CD4-positive, alpha-beta memory T cell (primary cell): ENCODE data around the gene ARHGAP22. TPM values are rescaled to one million over a fixed set of nuclear protein-coding genes. Genes with fewer than 3 reads are reported as not detected.
A peak's percentile ranks its signal among the peaks of the same experiment; 100 is the strongest.

ENCODE experiments used
- CTCF ChIA-PET: fragments of 350-600 bp; sonication (Branson Sonifier 250); formaldehyde crosslinking; loops from one replicate; lab custom pipeline; 2021; ENCODE audit warnings: inconsistent platforms; ENCODE audit not compliant: partially characterized antibody; lab: Charles Lee
- POLR2A ChIA-PET: fragments of 350-600 bp; sonication (Branson Sonifier 250); formaldehyde crosslinking; loops from one replicate; lab custom pipeline; 2021; ENCODE audit not compliant: partially characterized antibody; lab: Charles Lee
- DNase-seq, 5 donors: peaks; one replicate each; pipeline versions ENCODE4 v3.0.0 to v3.0.0-alpha.2; 2020 to 2022; ENCODE audit warnings: mixed read lengths in 1 of 5
- H3K27ac ChIP-seq: one replicate; pipeline ENCODE4 v1.7.0; 2013; ENCODE audit warnings: low read depth, low read length
- H3K27me3 ChIP-seq: 2 replicates; pipeline ENCODE4 v1.7.0; 2013; ENCODE audit warnings: mild to moderate bottlenecking, low read length, moderate library complexity; ENCODE audit not compliant: insufficient read depth
- H3K36me3 ChIP-seq: 2 replicates; pipeline ENCODE4 v1.7.0; 2013; ENCODE audit warnings: mild to moderate bottlenecking, low read length, moderate library complexity; ENCODE audit not compliant: insufficient read depth
- H3K4me1 ChIP-seq: 2 replicates; pipeline ENCODE4 v1.7.0; 2013; ENCODE audit warnings: mild to moderate bottlenecking, low read length, moderate library complexity; ENCODE audit not compliant: insufficient read depth
- H3K4me3 ChIP-seq, 2 donors: one replicate each; pipeline ENCODE4 v1.7.0; 2013; ENCODE audit warnings: low read length in 2 of 2, mild to moderate bottlenecking in 1 of 2
- H3K9me3 ChIP-seq, 2 donors: one replicate each; pipeline ENCODE4 v1.7.0; 2013; ENCODE audit warnings: low read length in 2 of 2, control low read depth in 1 of 2; ENCODE audit not compliant: control insufficient read depth in 1 of 2
- H3K27ac Mint-ChIP-seq, 7 donors: one replicate each; pipeline ENCODE4 v1.8.0; 2020 to 2021; ENCODE audit warnings: mixed read lengths in 7 of 7, mild to moderate bottlenecking in 6 of 7, inconsistent platforms in 3 of 7, moderate library complexity in 3 of 7
- H3K27me3 Mint-ChIP-seq, 2 donors: one replicate each; pipeline ENCODE4 v1.8.0; 2020 to 2021; ENCODE audit warnings: mixed read lengths in 2 of 2
- H3K36me3 Mint-ChIP-seq, 2 donors: one replicate each; pipeline ENCODE4 v1.8.0; 2020 to 2021; ENCODE audit warnings: mixed read lengths in 2 of 2, inconsistent platforms in 1 of 2, mild to moderate bottlenecking in 1 of 2
- H3K4me1 Mint-ChIP-seq, 4 donors: one replicate each; pipeline ENCODE4 v1.8.0; 2020 to 2021; ENCODE audit warnings: mixed read lengths in 4 of 4, mild to moderate bottlenecking in 1 of 4
- H3K4me3 Mint-ChIP-seq, 8 donors: one replicate each; pipeline ENCODE4 v1.8.0; 2020 to 2021; ENCODE audit warnings: mixed read lengths in 8 of 8, mild to moderate bottlenecking in 7 of 8, moderate library complexity in 6 of 8, inconsistent platforms in 3 of 8
- H3K9me3 Mint-ChIP-seq, 8 donors: one replicate each; pipeline ENCODE4 v1.8.0; 2020 to 2021; ENCODE audit warnings: mixed read lengths in 8 of 8, mild to moderate bottlenecking in 5 of 8, inconsistent platforms in 3 of 8, moderate library complexity in 1 of 8
- intact Hi-C: fragments of 100-400 bp; cut with micrococcal nuclease; formaldehyde crosslinking; loops from one replicate; pipeline ENCODE4 v1.15.1; 2023
- polyA plus RNA-seq, 2 donors: library from polyadenylated mRNA; unstranded; fragments of 300-500 nt; fragmentation: Illumina TruSeq; gene quantifications; one replicate each; pipeline ENCODE4 v1.2.3, GENCODE V29; 2021
- total RNA-seq, 2 experiments: library from RNA; stranded (reverse); gene quantifications; one replicate each; pipeline ENCODE4 v1.2.3, GENCODE V29; 2021

Gene ARHGAP22
- total and polyA plus RNA-seq, 4 experiments from 2014 or later = 0.20 to 0.83 TPM; not detected in 2

DNA sequence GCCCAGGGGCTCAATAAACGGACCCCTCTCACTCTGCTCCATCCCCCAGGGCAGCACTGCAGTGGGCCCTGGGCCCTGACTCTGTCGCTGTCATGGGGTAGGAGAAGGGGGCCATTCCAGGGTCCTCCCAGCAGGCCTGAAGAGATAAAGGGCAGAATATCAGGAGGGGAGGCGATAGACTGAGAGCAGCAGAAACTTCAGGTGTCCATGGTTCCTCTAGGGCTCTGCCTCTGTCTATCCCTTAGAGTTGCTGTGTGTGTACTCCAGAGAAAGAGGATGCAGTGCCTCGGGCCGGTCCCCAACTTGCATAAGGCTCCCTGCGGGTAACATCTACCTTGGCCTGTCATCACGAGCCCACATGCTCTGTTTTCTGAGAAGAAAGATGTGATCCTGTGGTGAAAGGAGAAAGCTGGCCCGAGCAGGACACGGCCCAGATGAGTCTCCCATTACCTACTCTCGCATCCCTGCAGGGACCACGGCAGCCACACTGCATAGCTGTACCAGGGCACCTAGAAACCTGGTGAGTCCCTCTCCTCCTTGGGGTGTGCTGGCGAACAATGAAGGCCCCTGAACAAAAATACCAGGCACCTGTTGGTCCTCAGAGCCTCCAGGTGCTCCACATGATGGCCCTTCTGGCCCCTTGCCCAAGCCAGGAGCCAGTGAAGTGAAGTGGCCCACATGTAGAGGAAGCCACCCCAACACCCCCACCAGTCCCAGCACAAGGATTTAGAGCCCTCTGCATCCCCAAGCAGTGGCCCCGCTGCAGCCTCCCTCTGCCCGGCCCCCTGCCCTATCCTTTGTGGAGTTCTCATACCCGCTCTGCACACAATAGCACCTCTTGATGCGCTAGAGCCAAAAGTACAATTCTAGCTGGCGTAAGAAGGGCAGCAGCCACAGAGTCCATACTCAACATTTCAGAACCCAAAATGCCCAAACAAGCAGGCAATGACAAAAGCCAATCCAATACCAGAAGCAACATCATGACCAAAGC lies 106.8 kb downstream of the ARHGAP22 start:
- ChIA-PET POLR2A (no interaction called here), CTCF (no interaction called here)
- no peak overlapping the region for H3K4me3 Mint-ChIP-seq
- no peaks in the 10 kb centered on the region for H3K9me3 ChIP-seq
- no peak overlapping the region for H3K4me3 ChIP-seq
- peaks cover 11 to 18% of the 10 kb centered on the region in 2 donors for H3K27me3 Mint-ChIP-seq
- H3K9me3 Mint-ChIP-seq = no peaks in the 10 kb centered on the region
- no peak overlapping the region for H3K27ac Mint-ChIP-seq
- no peaks in the 10 kb centered on the region for H3K27me3 ChIP-seq
- H3K36me3 Mint-ChIP-seq = no peaks in the 10 kb centered on the region
- peaks cover 5 to 15% (median 8%) of the 10 kb centered on the region in 4 donors for H3K4me1 Mint-ChIP-seq
- no peak overlapping the region for H3K27ac ChIP-seq
- DNase-seq = no peak
- H3K36me3 ChIP-seq = no peaks in the 10 kb centered on the region
- intact Hi-C loops = no loop called here
- no peaks in the 10 kb centered on the region for H3K4me1 ChIP-seq

DNA sequence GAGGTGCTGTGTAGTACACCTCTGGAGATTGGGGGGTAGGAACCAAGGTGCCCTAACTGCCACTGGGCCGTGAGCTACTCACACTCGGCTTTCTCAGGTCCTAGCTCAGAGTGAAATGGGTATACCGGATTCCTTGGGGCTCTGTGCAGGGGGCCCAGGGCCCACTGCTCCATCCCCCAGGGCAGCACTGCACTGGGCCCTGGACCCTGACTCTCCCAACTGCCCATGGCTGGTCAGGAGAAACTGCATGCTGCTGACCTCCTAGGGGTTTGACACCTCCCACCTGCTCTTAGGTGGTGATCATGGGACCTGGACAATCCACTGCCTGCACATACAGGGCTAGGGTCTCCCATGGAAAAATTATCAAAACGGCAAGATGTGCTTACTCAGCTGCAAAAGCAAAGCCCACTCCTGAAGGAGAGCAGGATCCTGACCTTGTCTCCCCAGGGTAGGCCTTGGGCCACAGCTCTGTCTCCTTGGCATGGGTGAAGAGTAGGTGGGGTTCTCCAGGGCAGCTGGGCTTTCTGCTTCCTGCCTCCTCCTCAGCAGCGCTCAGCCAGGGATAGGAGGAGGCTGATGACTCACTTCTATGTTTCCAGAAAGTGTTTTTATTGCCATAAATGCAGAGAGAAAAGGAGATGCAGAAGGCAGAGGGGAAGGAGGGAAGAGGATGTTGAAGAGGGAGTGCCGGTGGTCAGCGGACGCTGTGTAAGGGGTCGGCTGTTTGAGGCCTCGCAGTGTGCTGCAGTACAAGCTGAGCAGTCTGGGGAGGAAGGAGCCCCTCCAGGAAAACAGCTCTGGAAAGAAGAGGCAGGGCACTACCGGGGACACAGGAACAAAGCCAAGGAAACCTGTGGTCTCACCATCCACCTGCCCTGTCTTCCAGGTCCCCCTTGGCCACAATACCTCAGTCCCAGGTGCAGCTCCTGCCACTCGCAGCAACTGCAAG lies 107.8 kb downstream of the ARHGAP22 start:
- Histone ChIP-seq H3K4me3 (no peak overlapping the region), H3K36me3 (no peaks in the 10 kb centered on the region), H3K9me3 (no peaks in the 10 kb centered on the region), H3K27me3 (no peaks in the 10 kb centered on the region), H3K4me1 (no peaks in the 10 kb centered on the region), H3K27ac (no peak overlapping the region)
- ChIA-PET CTCF (no interaction called here), POLR2A (no interaction called here)
- Mint-ChIP-seq H3K4me1 (peaks cover 5 to 15% (median 8%) of the 10 kb centered on the region in 4 donors), H3K4me3 (no peak overlapping the region), H3K9me3 (no peaks in the 10 kb centered on the region), H3K36me3 (no peaks in the 10 kb centered on the region), H3K27ac (no peak overlapping the region), H3K27me3 (peaks cover 11 to 18% of the 10 kb centered on the region in 2 donors)
- intact Hi-C loops = no loop called here
- no peak for DNase-seq

DNA sequence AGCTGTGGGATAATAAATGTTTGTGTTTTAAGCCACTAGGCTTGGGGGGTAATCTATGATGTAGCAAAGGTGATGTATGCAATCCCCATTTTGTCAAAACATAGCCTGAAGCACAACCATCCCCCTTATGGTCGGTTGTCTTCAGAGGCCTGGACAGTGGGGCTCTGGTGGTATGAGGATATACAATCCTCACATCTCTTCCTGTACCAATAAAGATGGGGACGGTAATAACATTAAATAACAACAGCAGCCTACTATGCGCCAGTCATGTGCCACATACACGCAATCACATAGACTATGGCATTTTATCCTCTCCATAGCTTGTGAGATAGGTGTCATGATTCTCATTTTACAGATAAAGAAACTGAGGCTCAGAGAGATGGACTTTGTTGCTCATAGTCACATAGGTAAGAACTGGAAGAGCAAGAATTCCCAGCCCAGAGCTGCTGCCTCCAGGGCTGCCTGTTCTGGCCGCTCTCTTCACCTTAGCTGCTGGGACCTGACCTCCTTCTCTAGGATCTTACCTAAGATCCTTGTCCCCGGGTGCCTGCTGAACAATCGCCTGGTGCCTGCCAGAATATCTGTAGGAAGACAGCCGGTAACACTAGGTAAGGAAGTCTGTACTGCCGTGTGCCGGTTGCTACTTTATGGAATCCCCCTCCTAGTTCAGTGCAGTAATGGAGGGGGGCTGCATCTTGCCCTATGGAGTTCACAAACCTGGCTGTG lies 108.6 kb downstream of the ARHGAP22 start:
- ChIA-PET POLR2A (no interaction called here), CTCF (no interaction called here)
- peaks cover 0 to under 1% (median 0%) of the 10 kb centered on the region in 8 donors for H3K9me3 Mint-ChIP-seq
- Histone ChIP-seq H3K27ac (no peak overlapping the region), H3K36me3 (no peaks in the 10 kb centered on the region), H3K4me1 (no peaks in the 10 kb centered on the region), H3K9me3 (no peaks in the 10 kb centered on the region), H3K4me3 (no peak overlapping the region), H3K27me3 (no peaks in the 10 kb centered on the region)
- H3K27ac Mint-ChIP-seq = no peak overlapping the region
- DNase-seq = no peak
- H3K27me3 Mint-ChIP-seq = peaks cover 11 to 18% of the 10 kb centered on the region in 2 donors
- peaks cover 5 to 15% (median 8%) of the 10 kb centered on the region in 4 donors for H3K4me1 Mint-ChIP-seq
- no peak overlapping the region for H3K4me3 Mint-ChIP-seq
- intact Hi-C loops = no loop called here
- H3K36me3 Mint-ChIP-seq = no peaks in the 10 kb centered on the region

- Mint-ChIP-seq H3K27me3 (peaks cover 15 to 18% of the 10 kb centered on the region in 2 donors), H3K27ac (no peak overlapping the region), H3K36me3 (no peaks in the 10 kb centered on the region), H3K4me3 (no peak overlapping the region), H3K9me3 (peaks cover 0 to 2% (median 0%) of the 10 kb centered on the region in 8 donors), H3K4me1 (peaks cover 5 to 15% (median 8%) of the 10 kb centered on the region in 4 donors)
- no peaks in the 10 kb centered on the region for H3K36me3 ChIP-seq
- H3K27me3 ChIP-seq = no peaks in the 10 kb centered on the region
- intact Hi-C loops = no loop called here
- H3K4me3 ChIP-seq = no peak overlapping the region
- ChIA-PET CTCF (interaction anchor here (0.9 kb wide), 1 partner anchor 14 kb away, joined by 3 read pairs; no protein-coding TSS in a partner anchor), POLR2A (no interaction called here)
- DNase-seq = no peak
- no peaks in the 10 kb centered on the region for H3K9me3 ChIP-seq
- no peak overlapping the region for H3K27ac ChIP-seq
- H3K4me1 ChIP-seq = no peaks in the 10 kb centered on the region
These were observed 109.4 kb downstream of the ARHGAP22 start for GRCh38 chr10:48495282-48496045.

DNA sequence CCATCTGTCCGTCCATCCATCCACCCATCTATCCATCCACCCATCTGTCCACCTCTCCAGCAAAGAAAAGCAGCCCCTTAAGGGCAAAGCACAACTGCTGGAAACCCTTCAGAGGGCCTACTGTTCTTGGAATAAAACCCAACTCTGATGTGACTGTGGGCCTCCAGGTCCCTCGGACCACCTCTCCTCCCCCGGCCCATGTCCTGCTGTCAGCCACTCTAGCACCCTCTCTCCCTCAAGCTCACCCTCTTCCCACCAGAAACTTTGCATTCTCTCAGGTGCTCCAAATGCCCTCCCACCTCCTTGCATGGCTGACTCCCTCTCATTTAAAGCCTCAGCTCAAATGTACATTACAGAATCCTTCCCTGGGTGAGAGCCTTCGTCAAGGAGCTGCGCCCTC lies 110.3 kb downstream of the ARHGAP22 start:
- Histone ChIP-seq H3K9me3 (no peaks in the 10 kb centered on the region), H3K36me3 (no peaks in the 10 kb centered on the region), H3K4me3 (no peak overlapping the region), H3K4me1 (no peaks in the 10 kb centered on the region), H3K27me3 (no peaks in the 10 kb centered on the region), H3K27ac (no peak overlapping the region)
- ChIA-PET CTCF (interaction anchor here (0.9 kb wide), 1 partner anchor 15 kb away, joined by 3 read pairs; no protein-coding TSS in a partner anchor), POLR2A (no interaction called here)
- peaks cover 17 to 18% of the 10 kb centered on the region in 2 donors for H3K27me3 Mint-ChIP-seq
- peaks cover 5 to 15% (median 8%) of the 10 kb centered on the region in 4 donors for H3K4me1 Mint-ChIP-seq
- no peak for DNase-seq
- peak overlapping the region in 1 of 7 donors; percentile 0 for H3K27ac Mint-ChIP-seq
- peaks cover 0 to 2% (median 0%) of the 10 kb centered on the region in 8 donors for H3K9me3 Mint-ChIP-seq
- intact Hi-C loops = no loop called here
- H3K4me3 Mint-ChIP-seq = peak overlapping the region in 2 of 8 donors; percentile 1 to 11
- H3K36me3 Mint-ChIP-seq = no peaks in the 10 kb centered on the region

DNA sequence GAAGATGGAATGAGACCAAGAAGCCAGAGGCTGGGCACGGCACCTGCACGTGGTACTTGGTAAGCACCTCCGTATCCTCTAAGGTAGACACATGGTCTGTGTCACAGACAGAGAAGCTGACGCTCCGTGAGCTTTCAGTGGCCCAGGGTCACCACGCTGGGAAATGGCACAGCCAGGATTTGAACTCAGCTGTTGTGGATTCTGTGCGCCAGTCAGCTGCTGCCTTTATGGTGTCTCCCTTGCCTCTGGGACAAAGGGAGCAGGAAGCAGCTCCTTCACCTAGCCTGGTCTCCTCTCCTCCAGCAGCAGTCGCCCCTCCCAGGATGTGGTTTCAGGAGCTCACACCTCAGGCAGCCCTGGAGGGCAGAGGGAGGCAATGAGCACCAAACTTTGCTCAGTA lies 110.8 kb downstream of the ARHGAP22 start:
- peaks cover 5 to 15% (median 8%) of the 10 kb centered on the region in 4 donors for H3K4me1 Mint-ChIP-seq
- Histone ChIP-seq H3K4me3 (no peak overlapping the region), H3K27ac (no peak overlapping the region), H3K4me1 (no peaks in the 10 kb centered on the region), H3K36me3 (no peaks in the 10 kb centered on the region), H3K27me3 (no peaks in the 10 kb centered on the region), H3K9me3 (no peaks in the 10 kb centered on the region)
- ChIA-PET CTCF (no interaction called here), POLR2A (no interaction called here)
- H3K4me3 Mint-ChIP-seq = no peak overlapping the region
- H3K27me3 Mint-ChIP-seq = peaks cover 18 to 19% of the 10 kb centered on the region in 2 donors
- H3K27ac Mint-ChIP-seq = peak overlapping the region in 1 of 7 donors; percentile 0
- H3K9me3 Mint-ChIP-seq = peaks cover 0 to 2% (median 0%) of the 10 kb centered on the region in 8 donors
- intact Hi-C loops = no loop called here
- no peaks in the 10 kb centered on the region for H3K36me3 Mint-ChIP-seq
- DNase-seq = no peak
